ENCODE measurements around the gene NWD2.

NWD2 gene

DNA sequence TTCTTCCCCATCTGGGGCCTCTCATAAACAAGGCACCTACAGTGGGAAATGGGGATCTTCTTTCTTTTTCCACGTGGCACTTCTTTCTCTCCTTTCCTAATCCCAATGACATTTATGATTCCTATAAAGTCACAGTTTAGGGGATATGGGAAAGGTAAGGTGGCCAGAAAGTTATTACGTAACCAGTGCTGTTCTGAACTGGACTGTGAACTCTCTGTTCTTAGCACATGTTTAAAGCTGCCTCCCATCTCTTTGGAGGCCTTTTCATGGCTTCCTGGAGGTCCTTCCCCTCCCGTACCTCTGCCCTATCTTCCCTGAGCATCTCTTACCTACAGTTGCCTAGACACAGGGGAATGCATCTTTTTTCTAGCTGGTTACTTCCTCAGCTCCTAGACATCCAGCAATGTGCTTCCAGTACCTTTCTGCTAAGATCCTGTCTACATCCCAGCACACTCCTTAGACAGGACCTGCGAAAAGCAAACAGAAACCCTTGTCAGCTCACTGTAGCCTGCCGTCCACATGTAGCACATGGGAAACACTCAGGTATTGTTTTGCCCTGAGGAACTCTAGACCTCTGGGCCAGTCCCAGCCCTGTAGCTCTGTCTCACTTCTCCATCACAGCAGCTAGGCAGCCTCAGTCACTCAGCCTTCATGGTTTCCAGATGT, 195.4 kb downstream of the NWD2 start:
- no peaks in the 10 kb centered on the region for H3K36me3 ChIP-seq (ENCODE audit: insufficient read depth, low read length)
- no peak overlapping the region for H3K4me3 ChIP-seq (ENCODE audit: low read depth, low read length)
- H3K27ac ChIP-seq (ENCODE audit: low read depth, low read length): no peak overlapping the region
- peaks cover 54% of the 10 kb centered on the region for H3K27me3 ChIP-seq (ENCODE audit: insufficient read depth, low read length)
- H3K79me2 ChIP-seq (ENCODE audit: control insufficient read depth, insufficient read depth, low read length, unreplicated experiment): no peaks in the 10 kb centered on the region
- H2AFZ ChIP-seq (ENCODE audit: low read length, unreplicated experiment): no peak overlapping the region
- H3K4me1 ChIP-seq (ENCODE audit: control insufficient read depth, insufficient read depth, low read length, unreplicated experiment): no peaks in the 10 kb centered on the region

DNA sequence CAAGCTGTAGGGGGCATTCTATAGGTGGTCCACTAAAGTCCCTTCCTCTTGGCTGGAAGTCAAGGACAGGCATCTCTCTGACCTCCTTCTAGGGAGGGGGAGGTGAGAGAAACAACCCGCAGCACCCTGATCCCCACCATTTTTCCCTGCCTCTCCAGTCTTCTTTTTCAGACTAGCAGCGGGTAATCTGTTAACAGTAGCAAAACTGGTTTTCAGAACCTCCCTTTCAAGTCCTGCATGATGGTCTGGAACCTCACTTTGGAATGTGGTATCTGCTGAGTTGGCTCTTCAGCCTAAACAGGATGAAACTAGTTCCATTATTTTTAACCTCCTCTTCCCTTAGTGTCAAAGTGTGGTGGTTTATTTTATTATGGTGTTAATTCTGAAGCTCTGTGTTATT, 196.0 kb downstream of the NWD2 start:
- H3K79me2 ChIP-seq (ENCODE audit: control insufficient read depth, insufficient read depth, low read length, unreplicated experiment): no peaks in the 10 kb centered on the region
- H2AFZ ChIP-seq (ENCODE audit: low read length, unreplicated experiment): no peak overlapping the region
- H3K27me3 ChIP-seq (ENCODE audit: insufficient read depth, low read length): peaks cover 57% of the 10 kb centered on the region
- H3K4me3 ChIP-seq (ENCODE audit: low read depth, low read length): no peak overlapping the region
- no peaks in the 10 kb centered on the region for H3K36me3 ChIP-seq (ENCODE audit: insufficient read depth, low read length)
- H3K27ac ChIP-seq (ENCODE audit: low read depth, low read length): no peak overlapping the region
- H3K4me1 ChIP-seq (ENCODE audit: control insufficient read depth, insufficient read depth, low read length, unreplicated experiment): no peaks in the 10 kb centered on the region

DNA sequence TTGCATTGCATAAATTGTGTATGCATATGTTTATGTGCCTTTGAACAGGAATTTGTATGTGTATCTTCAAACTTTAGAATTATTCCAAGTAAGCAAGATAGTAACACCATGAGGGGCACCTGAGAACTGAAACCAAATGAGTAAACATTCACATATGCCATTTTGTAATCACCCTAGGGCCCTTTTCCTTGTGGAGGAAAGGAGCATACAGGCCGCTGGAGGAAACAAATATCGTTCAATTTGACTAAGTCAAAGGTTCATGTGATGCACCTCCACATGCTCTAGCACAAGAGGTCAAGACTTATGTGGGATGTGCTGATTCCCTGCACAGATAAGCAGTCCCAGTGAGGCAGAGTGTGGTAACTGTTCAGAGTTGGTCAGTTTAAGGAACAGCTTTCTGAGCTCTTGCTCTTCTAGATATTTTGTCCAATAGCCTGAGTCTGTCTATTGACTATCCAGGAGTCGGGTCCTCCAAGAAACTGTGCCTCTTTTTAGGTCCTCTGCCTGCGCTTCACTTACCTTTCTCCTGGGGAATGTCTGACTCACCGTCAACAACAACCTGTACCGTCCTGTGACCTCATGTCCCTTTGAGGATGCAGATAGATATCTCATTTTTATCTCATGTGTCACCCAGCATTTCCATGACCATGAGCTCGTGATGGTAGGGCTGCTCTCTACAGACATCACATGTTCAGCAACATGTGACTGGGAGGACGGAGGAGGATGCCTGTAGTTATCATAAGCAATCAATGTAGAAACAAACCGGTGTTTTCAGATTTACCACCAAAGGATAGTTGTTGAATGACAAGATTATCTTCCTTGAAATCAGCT, 196.9 kb downstream of the NWD2 start:
- no peak overlapping the region for H3K4me3 ChIP-seq (ENCODE audit: low read depth, low read length)
- H3K4me1 ChIP-seq (ENCODE audit: control insufficient read depth, insufficient read depth, low read length, unreplicated experiment): no peaks in the 10 kb centered on the region
- H2AFZ ChIP-seq (ENCODE audit: low read length, unreplicated experiment): no peak overlapping the region
- no peaks in the 10 kb centered on the region for H3K79me2 ChIP-seq (ENCODE audit: control insufficient read depth, insufficient read depth, low read length, unreplicated experiment)
- peaks cover 62% of the 10 kb centered on the region for H3K27me3 ChIP-seq (ENCODE audit: insufficient read depth, low read length)
- no peak overlapping the region for H3K27ac ChIP-seq (ENCODE audit: low read depth, low read length)
- no peaks in the 10 kb centered on the region for H3K36me3 ChIP-seq (ENCODE audit: insufficient read depth, low read length)

DNA sequence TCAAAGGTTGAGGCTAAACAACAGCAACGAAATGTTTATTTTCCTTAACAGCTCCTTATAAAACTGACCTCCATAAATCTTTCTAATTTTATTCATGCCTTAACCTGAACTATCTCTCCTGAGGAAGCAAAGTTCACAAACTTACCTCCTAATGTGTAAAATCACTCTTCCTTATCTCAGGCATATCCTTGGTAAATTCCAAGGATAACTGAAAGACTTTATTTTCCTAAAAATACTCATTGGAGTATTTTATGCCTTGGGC, 197.4 kb downstream of the NWD2 start:
- H2AFZ ChIP-seq (ENCODE audit: low read length, unreplicated experiment): no peak overlapping the region
- no peak overlapping the region for H3K27ac ChIP-seq (ENCODE audit: low read depth, low read length)
- H3K4me1 ChIP-seq (ENCODE audit: control insufficient read depth, insufficient read depth, low read length, unreplicated experiment): no peaks in the 10 kb centered on the region
- no peaks in the 10 kb centered on the region for H3K36me3 ChIP-seq (ENCODE audit: insufficient read depth, low read length)
- peaks cover 63% of the 10 kb centered on the region for H3K27me3 ChIP-seq (ENCODE audit: insufficient read depth, low read length)
- H3K79me2 ChIP-seq (ENCODE audit: control insufficient read depth, insufficient read depth, low read length, unreplicated experiment): no peaks in the 10 kb centered on the region
- no peak overlapping the region for H3K4me3 ChIP-seq (ENCODE audit: low read depth, low read length)

DNA sequence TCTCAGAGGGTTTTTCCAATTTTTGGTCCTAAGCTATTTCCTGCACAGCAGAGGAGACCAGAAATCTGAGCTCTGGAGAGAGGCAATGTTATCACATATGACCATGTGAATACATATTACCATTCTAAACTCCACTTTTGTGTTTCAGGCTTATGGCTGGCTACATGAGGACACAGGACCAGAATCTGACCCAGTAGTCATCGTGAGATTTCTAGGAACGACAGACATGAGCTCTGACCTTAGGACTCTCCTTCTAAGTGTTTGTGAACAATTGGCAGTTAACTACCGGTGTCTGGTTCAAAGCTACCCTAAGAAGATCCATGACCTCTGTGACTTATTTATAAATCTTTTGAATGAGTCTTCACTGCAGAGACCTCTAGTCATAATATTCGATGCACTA, 198.6 kb downstream of the NWD2 start:
- no peaks in the 10 kb centered on the region for H3K4me1 ChIP-seq (ENCODE audit: control insufficient read depth, insufficient read depth, low read length, unreplicated experiment)
- no peaks in the 10 kb centered on the region for H3K36me3 ChIP-seq (ENCODE audit: insufficient read depth, low read length)
- H3K79me2 ChIP-seq (ENCODE audit: control insufficient read depth, insufficient read depth, low read length, unreplicated experiment): no peaks in the 10 kb centered on the region
- H3K27ac ChIP-seq (ENCODE audit: low read depth, low read length): no peak overlapping the region
- H3K4me3 ChIP-seq (ENCODE audit: low read depth, low read length): no peak overlapping the region
- H2AFZ ChIP-seq (ENCODE audit: low read length, unreplicated experiment): no peak overlapping the region
- peaks cover 73% of the 10 kb centered on the region for H3K27me3 ChIP-seq (ENCODE audit: insufficient read depth, low read length)

DNA sequence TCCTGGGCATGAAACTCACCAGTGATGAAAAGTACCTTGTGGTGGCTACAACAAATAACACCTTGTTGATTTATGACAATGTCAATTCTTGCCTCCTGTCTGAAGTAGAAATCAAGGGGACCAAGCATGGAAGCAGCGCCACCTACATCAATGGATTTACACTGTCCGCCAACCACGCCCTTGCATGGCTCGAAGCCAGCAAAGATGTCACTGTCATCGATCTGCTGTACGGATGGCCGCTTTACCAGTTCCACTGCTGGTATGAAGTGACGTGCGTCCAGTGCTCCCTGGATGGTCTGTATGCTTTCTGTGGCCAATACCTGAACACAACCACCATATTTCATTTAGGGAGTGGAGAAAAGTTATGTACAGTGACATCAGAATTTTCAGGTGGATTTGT, 200.5 kb downstream of the NWD2 start:
- Histone ChIP-seq H3K36me3 (ENCODE audit: insufficient read depth, low read length) (no peaks in the 10 kb centered on the region), H3K4me3 (ENCODE audit: low read depth, low read length) (no peak overlapping the region), H3K4me1 (ENCODE audit: control insufficient read depth, insufficient read depth, low read length, unreplicated experiment) (no peaks in the 10 kb centered on the region), H3K27ac (ENCODE audit: low read depth, low read length) (no peak overlapping the region), H3K79me2 (ENCODE audit: control insufficient read depth, insufficient read depth, low read length, unreplicated experiment) (no peaks in the 10 kb centered on the region), H3K27me3 (ENCODE audit: insufficient read depth, low read length) (peaks cover 79% of the 10 kb centered on the region), H2AFZ (ENCODE audit: low read length, unreplicated experiment) (no peak overlapping the region)

DNA sequence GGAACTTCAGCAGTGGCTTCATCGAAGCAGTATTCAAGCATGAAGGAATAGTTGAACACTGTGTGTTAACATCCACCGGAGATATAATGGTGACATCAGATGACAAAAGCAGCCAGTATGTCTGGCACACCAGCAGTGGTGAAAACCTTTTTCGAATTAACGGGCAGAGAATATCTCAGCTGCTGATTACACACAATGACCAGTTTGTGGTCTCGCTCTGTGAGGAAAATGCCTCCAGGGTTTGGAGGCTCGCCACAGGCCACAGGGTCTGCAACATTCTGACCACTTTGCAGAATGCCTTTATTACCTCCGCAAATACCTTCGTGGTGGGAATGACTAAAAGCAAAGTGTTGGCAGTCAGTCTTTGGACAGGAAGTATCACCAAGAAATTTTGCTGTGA, 201.5 kb downstream of the NWD2 start:
- no peaks in the 10 kb centered on the region for H3K4me1 ChIP-seq (ENCODE audit: control insufficient read depth, insufficient read depth, low read length, unreplicated experiment)
- no peak overlapping the region for H2AFZ ChIP-seq (ENCODE audit: low read length, unreplicated experiment)
- no peak overlapping the region for H3K27ac ChIP-seq (ENCODE audit: low read depth, low read length)
- peaks cover 79% of the 10 kb centered on the region for H3K27me3 ChIP-seq (ENCODE audit: insufficient read depth, low read length)
- H3K79me2 ChIP-seq (ENCODE audit: control insufficient read depth, insufficient read depth, low read length, unreplicated experiment): no peaks in the 10 kb centered on the region
- no peaks in the 10 kb centered on the region for H3K36me3 ChIP-seq (ENCODE audit: insufficient read depth, low read length)
- no peak overlapping the region for H3K4me3 ChIP-seq (ENCODE audit: low read depth, low read length)

DNA sequence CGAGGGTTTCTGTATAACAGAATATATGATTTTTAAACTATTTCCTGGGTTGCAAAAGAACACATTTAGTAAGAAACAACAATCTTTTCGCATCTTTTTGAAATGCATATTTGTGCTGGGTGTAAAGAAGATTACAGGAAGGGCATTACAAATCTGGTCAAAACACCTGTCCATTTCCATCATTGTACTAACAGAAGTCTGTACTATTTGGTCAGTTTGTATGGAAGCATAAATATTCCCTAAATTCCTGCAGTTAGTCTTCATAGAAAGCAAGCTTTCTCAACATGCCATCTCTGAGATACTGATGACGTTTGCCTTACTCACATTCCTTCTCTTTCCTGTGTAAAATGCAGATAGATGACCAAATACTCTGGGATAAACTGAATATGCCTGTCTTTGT, 203.3 kb downstream of the NWD2 start:
- peaks cover 74% of the 10 kb centered on the region for H3K27me3 ChIP-seq (ENCODE audit: insufficient read depth, low read length)
- no peak overlapping the region for H3K4me3 ChIP-seq (ENCODE audit: low read depth, low read length)
- no peak overlapping the region for H3K27ac ChIP-seq (ENCODE audit: low read depth, low read length)
- H3K4me1 ChIP-seq (ENCODE audit: control insufficient read depth, insufficient read depth, low read length, unreplicated experiment): no peaks in the 10 kb centered on the region
- no peaks in the 10 kb centered on the region for H3K79me2 ChIP-seq (ENCODE audit: control insufficient read depth, insufficient read depth, low read length, unreplicated experiment)
- H2AFZ ChIP-seq (ENCODE audit: low read length, unreplicated experiment): no peak overlapping the region
- H3K36me3 ChIP-seq (ENCODE audit: insufficient read depth, low read length): no peaks in the 10 kb centered on the region

DNA sequence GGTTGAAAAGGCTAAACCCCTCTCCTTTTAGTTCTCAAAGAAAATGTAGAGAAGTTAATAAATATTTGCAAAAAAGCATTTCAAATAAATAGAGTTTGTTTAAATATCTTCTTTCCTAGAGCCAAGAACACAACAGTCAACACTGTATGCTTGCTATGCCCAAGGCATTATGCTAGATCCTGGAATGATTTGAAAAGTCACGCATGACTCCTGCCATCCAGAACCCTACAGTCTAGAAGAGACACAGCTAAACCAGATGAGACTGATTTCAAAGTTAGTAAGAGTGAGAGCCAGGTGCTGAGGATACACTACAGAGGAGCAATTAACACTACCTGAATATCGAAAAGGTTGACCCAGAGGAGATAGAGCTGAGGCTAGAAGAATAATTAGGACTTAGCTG, 205.8 kb downstream of the NWD2 start:
- Histone ChIP-seq H3K79me2 (ENCODE audit: control insufficient read depth, insufficient read depth, low read length, unreplicated experiment) (no peaks in the 10 kb centered on the region), H3K27me3 (ENCODE audit: insufficient read depth, low read length) (peaks cover 88% of the 10 kb centered on the region), H3K4me3 (ENCODE audit: low read depth, low read length) (no peak overlapping the region)

DNA sequence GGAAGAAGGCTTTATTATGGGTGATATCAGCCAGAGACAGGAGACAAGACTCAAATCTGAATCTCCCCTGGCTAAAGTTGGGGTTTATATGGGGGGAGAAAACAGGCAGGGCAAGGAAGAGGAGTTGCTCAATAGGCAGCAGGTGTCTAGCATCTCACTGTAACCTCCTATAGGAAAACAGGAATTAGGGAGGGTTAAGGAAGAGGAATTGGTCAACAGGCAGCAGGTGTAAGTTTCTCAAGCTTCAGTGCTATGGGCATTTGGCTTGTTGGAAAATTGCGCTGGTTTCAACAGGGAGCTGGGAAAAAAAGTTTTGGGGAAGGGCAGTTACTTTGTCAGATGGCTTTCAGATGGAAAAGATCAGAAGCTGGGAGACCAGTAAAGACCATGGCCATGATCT, 206.4 kb downstream of the NWD2 start:
- Histone ChIP-seq H3K4me3 (ENCODE audit: low read depth, low read length) (no peak overlapping the region), H3K27ac (ENCODE audit: low read depth, low read length) (no peak overlapping the region), H3K27me3 (ENCODE audit: insufficient read depth, low read length) (peaks cover 88% of the 10 kb centered on the region)

More for the DNA sequence above, 205.8 kb downstream of the NWD2 start:
- Histone ChIP-seq H3K36me3 (ENCODE audit: insufficient read depth, low read length) (no peaks in the 10 kb centered on the region), H3K4me1 (ENCODE audit: control insufficient read depth, insufficient read depth, low read length, unreplicated experiment) (no peaks in the 10 kb centered on the region), H3K27ac (ENCODE audit: low read depth, low read length) (no peak overlapping the region), H2AFZ (ENCODE audit: low read length, unreplicated experiment) (no peak overlapping the region)

DNA sequence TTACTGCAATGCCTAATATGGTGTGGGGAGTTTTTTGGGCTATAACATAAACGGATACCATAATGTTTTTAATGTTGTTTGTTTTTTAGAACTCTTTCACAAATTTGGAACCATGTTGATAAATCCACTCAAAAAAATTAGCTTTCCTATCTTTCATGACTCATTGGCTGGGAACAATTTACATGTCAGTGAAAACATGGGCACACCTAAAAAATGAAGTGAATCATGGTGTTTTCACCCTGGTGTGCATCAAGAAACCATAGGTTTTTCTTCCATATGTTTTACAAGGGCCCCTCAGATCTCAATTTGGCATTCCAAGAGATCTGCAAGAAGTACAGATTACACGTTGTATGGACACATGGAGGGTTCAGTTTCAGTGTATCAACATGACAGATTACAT, 207.1 kb downstream of the NWD2 start:
- H3K27me3 ChIP-seq (ENCODE audit: insufficient read depth, low read length): peaks cover 88% of the 10 kb centered on the region
- no peaks in the 10 kb centered on the region for H3K79me2 ChIP-seq (ENCODE audit: control insufficient read depth, insufficient read depth, low read length, unreplicated experiment)
- no peaks in the 10 kb centered on the region for H3K36me3 ChIP-seq (ENCODE audit: insufficient read depth, low read length)
- no peaks in the 10 kb centered on the region for H3K4me1 ChIP-seq (ENCODE audit: control insufficient read depth, insufficient read depth, low read length, unreplicated experiment)
- H3K27ac ChIP-seq (ENCODE audit: low read depth, low read length): no peak overlapping the region
- no peak overlapping the region for H3K4me3 ChIP-seq (ENCODE audit: low read depth, low read length)
- no peak overlapping the region for H2AFZ ChIP-seq (ENCODE audit: low read length, unreplicated experiment)

More for the DNA sequence above, 206.4 kb downstream of the NWD2 start:
- H2AFZ ChIP-seq (ENCODE audit: low read length, unreplicated experiment): no peak overlapping the region
- no peaks in the 10 kb centered on the region for H3K79me2 ChIP-seq (ENCODE audit: control insufficient read depth, insufficient read depth, low read length, unreplicated experiment)
- H3K4me1 ChIP-seq (ENCODE audit: control insufficient read depth, insufficient read depth, low read length, unreplicated experiment): no peaks in the 10 kb centered on the region
- no peaks in the 10 kb centered on the region for H3K36me3 ChIP-seq (ENCODE audit: insufficient read depth, low read length)
